A549 (cell line): Measurements from ENCODE around the gene LMAN1L.

ENCODE experiments used
- HOXA7 ChIP-seq: fragments of 250-450 bp; sonication (Bioruptor Pico); IDR thresholded peaks from 2 replicates; pipeline ENCODE4 v1.5.0; 2020; ENCODE audit warnings: mild to moderate bottlenecking, moderate library complexity
- HOXB13 ChIP-seq: fragments of 250-450 bp; sonication (Bioruptor Pico); IDR thresholded peaks from 2 replicates; pipeline ENCODE4 v1.5.0; 2020; ENCODE audit warnings: low read depth, mild to moderate bottlenecking, moderate library complexity
- JUNB ChIP-seq: fragments of >200 bp; sonication (Bioruptor Twin); formaldehyde crosslinking; IDR thresholded peaks from 2 replicates; pipeline ENCODE4 v1.6.1; 2016
- POLR2A ChIP-seq: IDR thresholded peaks from 2 replicates; pipeline ENCODE4 v1.6.1; 2012; ENCODE audit warnings: mild to moderate bottlenecking, low read length
- USF2 ChIP-seq: fragments of 450-650 bp; IDR thresholded peaks from 2 replicates; pipeline ENCODE4 v1.6.1; 2014; ENCODE audit warnings: antibody characterized with exemption
- TF ChIP-seq, protein P1 (sequence below): fragments of >200 bp; sonication (Bioruptor Twin); formaldehyde crosslinking; IDR thresholded peaks from 3 replicates; pipeline ENCODE4 v1.5.1; 2016

DNA sequence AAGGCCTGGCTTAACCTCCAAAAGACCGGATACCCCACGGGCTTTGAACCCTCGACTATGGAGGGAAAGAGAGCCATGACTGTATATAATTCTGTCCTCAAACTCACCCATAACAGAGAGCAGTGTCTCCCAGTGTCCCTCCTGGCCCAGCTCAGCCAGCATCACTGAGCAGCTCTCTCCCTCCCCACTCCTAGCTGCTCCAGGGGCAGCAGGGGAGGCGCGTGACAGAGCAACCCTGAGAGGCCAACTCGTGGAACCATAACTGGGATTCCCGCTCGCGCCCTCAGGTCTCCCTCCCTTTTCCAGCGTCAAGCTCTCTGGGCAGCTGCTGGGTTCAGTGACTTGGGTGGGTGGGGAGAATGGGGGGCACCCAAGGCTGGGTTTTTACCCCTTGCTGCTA lies 13.2 kb downstream of the LMAN1L start:
- no peak for TF ChIP-seq POLR2A
- TF ChIP-seq, protein P1, sequence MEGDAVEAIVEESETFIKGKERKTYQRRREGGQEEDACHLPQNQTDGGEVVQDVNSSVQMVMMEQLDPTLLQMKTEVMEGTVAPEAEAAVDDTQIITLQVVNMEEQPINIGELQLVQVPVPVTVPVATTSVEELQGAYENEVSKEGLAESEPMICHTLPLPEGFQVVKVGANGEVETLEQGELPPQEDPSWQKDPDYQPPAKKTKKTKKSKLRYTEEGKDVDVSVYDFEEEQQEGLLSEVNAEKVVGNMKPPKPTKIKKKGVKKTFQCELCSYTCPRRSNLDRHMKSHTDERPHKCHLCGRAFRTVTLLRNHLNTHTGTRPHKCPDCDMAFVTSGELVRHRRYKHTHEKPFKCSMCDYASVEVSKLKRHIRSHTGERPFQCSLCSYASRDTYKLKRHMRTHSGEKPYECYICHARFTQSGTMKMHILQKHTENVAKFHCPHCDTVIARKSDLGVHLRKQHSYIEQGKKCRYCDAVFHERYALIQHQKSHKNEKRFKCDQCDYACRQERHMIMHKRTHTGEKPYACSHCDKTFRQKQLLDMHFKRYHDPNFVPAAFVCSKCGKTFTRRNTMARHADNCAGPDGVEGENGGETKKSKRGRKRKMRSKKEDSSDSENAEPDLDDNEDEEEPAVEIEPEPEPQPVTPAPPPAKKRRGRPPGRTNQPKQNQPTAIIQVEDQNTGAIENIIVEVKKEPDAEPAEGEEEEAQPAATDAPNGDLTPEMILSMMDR = no peak
- TF ChIP-seq USF2 = no peak
- no peak for TF ChIP-seq HOXA7 (CRISPR knock-in tag)
- TF ChIP-seq HOXB13 (CRISPR knock-in tag) = no peak
- TF ChIP-seq JUNB = no peak
